ENCODE results near the gene CLCN6. TPM values are rescaled to one million over a fixed set of nuclear protein-coding genes. Genes with fewer than 3 reads are reported as not detected.

The CLCN6 gene
- total RNA-seq, 4 donors from 2014 or later = 14.6 to 31.5 (median 22.7) TPM

DNA sequence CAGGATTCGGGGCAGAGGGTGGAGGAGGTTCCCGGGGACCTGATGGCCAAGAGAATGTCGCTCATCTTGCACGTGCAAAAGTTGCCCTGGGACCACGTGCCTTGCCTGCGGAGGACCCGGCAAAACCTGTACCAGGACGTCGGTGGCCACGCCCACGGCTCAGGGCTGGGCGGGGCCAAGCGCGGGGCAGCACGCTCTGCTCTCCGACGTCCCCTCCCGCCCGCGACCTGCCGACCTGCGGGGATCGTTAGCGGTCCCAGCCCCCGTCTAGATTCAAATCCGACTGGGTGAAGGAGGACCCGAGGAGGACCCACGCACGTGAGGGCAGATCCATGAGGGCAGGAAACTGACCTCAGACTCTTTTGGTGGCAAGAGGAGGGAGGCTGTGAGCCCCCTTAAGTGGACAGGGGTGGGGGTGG lies 44.0 kb upstream of the CLCN6 start, which contains the start of gene C1orf167:
TSS of gene C1orf167 (plus strand) at position 206 of the 419 bp plus-strand sequence. CDS start 2,208 bp downstream, outside the sequence.
- intact Hi-C loops (cut with DNase I; ENCODE audit: low total_unique reads) = no loop called here
- H3K9me3 ChIP-seq = no peaks in the 10 kb centered on the region
- no peak for DNase-seq
- no peak within 1 kb of the TSS for H3K4me3 ChIP-seq
- no peaks in the 10 kb centered on the region for H3K36me3 ChIP-seq
- H3K4me1 ChIP-seq = no peaks in the 10 kb centered on the region
- H3K27me3 ChIP-seq = peaks cover 0 to 4% of the 10 kb centered on the region in 2 donors
- no peak within 1 kb of the TSS for H3K27ac ChIP-seq
- TF ChIP-seq, protein P1, sequence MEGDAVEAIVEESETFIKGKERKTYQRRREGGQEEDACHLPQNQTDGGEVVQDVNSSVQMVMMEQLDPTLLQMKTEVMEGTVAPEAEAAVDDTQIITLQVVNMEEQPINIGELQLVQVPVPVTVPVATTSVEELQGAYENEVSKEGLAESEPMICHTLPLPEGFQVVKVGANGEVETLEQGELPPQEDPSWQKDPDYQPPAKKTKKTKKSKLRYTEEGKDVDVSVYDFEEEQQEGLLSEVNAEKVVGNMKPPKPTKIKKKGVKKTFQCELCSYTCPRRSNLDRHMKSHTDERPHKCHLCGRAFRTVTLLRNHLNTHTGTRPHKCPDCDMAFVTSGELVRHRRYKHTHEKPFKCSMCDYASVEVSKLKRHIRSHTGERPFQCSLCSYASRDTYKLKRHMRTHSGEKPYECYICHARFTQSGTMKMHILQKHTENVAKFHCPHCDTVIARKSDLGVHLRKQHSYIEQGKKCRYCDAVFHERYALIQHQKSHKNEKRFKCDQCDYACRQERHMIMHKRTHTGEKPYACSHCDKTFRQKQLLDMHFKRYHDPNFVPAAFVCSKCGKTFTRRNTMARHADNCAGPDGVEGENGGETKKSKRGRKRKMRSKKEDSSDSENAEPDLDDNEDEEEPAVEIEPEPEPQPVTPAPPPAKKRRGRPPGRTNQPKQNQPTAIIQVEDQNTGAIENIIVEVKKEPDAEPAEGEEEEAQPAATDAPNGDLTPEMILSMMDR (IDR thresholded peaks at IDR 0.05) = no peak
- no peak for TF ChIP-seq POLR2A (IDR thresholded peaks at IDR 0.05)

DNA sequence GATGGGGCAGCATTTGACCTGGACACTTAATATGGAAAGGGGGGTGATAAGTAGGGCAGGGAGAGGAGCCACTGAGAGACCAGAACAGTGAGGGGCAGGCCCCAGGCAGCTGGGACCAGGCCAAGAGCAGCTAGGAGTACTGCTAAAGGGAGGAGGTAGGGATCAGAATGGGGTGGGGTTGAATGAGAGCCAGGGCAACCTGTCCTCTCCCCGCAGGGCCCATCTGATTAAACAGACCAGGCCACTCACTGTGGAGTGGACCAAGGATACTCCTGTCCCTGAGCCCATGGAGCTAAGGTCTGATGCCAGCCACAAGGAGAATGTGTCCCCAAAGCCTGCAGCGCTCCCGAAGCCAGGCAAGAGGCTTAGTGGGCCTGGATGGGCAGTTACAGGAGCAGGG lies 41.9 kb upstream of the CLCN6 start:
- peaks cover 0 to 4% of the 10 kb centered on the region in 2 donors for H3K27me3 ChIP-seq
- H3K9me3 ChIP-seq = no peaks in the 10 kb centered on the region
- H3K4me1 ChIP-seq = no peaks in the 10 kb centered on the region
- no peaks in the 10 kb centered on the region for H3K36me3 ChIP-seq
- H3K4me3 ChIP-seq = no peak overlapping the region
- H3K27ac ChIP-seq = no peak overlapping the region
- no peak for DNase-seq
- intact Hi-C loops (cut with DNase I; ENCODE audit: low total_unique reads) = no loop called here
- TF ChIP-seq, protein P1 (IDR thresholded peaks at IDR 0.05) = no peak
- TF ChIP-seq POLR2A (IDR thresholded peaks at IDR 0.05) = no peak

DNA sequence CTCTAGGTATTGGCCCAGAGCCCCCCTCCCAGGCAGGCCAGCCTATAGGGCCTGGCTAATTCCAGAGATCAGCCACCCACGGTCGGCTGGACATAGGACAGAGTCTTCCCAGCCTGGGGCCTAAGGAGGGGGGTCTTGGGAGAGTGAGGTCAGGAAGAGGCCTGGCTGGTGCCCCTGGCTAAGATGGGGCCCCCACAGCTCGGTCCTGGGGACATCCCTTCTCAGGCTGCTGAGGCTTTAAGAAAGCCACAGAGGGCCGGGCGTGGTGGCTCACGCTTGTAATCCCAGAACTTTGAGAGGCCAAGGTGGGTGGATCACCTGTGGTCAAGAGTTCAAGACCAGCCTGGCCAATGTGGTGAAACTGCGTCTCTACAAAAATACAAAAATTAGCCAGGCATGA lies 41.5 kb upstream of the CLCN6 start:
- intact Hi-C loops (cut with DNase I; ENCODE audit: low total_unique reads) = no loop called here
- DNase-seq = no peak
- H3K27me3 ChIP-seq = peaks cover 0 to 4% of the 10 kb centered on the region in 2 donors

DNA sequence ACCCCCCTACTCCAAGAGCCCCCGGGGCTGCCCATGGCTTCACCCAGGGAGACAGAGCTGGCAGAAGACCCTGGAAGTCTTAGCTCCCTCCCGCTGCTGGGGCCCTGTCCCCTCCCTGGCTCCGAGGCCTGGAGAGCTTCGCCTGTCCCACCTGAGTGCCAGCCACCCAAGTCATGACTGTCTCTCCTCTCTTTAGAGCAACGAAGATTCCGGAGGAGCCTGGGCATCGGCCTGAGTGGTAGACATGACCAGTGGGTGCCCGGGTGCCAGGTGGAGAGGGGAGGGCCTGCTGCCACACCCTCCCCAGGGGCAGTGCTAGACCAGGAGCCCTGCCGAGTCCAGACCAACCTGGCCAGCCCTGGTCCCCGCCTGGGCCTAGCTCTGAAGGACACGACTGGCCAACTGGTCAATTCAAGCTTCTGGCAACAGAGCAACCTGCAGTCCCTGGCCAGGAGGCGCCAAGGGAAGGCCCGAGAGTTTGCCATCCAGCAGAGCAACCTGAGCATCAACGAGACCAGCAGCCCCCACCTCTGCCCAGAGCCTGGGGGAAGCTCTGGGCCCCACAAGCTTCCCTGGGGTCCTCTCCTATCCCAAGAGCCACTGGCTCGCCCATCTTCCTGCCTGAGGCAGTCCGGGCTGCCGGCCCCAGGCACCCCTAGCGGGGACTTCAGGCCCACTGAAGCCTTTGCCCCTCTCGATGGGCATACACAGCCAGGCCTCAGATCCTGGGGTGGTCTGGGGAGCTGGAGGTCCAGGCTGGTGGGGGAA lies 40.1 kb upstream of the CLCN6 start:
- Histone ChIP-seq H3K27ac (no peak overlapping the region), H3K36me3 (no peaks in the 10 kb centered on the region), H3K27me3 (peaks cover 0 to 4% of the 10 kb centered on the region in 2 donors), H3K4me3 (no peak overlapping the region), H3K4me1 (no peaks in the 10 kb centered on the region), H3K9me3 (no peaks in the 10 kb centered on the region)
- TF ChIP-seq, protein P1 (IDR thresholded peaks at IDR 0.05) = no peak
- no peak for TF ChIP-seq POLR2A (IDR thresholded peaks at IDR 0.05)
- DNase-seq = no peak
- intact Hi-C loops (cut with DNase I; ENCODE audit: low total_unique reads) = no loop called here

More for the DNA sequence above, 41.5 kb upstream of the CLCN6 start:
- TF ChIP-seq POLR2A (IDR thresholded peaks at IDR 0.05) = no peak
- Histone ChIP-seq H3K27ac (no peak overlapping the region), H3K4me3 (no peak overlapping the region), H3K4me1 (no peaks in the 10 kb centered on the region), H3K9me3 (no peaks in the 10 kb centered on the region), H3K36me3 (no peaks in the 10 kb centered on the region)

DNA sequence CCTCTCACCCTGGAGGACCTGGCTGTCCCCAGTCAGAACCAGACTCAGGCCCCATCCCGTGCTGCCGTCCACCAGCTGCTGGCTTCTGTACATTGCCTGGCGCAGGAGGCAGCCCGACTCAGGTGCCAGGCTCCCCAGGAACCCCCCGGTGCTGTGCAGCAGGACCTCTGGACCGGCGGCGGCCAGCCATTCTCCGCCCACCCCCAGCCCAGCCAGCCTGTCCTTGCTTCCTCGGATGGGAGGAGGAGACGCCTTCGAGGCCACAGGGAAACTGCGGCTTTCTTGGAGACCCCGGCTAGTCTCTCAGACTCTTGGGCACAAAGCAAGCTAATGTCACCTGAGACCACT lies 39.6 kb upstream of the CLCN6 start:
- Histone ChIP-seq H3K36me3 (no peaks in the 10 kb centered on the region), H3K27me3 (peaks cover 0 to 4% of the 10 kb centered on the region in 2 donors), H3K4me3 (no peak overlapping the region), H3K4me1 (no peaks in the 10 kb centered on the region), H3K27ac (no peak overlapping the region), H3K9me3 (no peaks in the 10 kb centered on the region)
- TF ChIP-seq POLR2A (IDR thresholded peaks at IDR 0.05) = no peak
- TF ChIP-seq, protein P1 (IDR thresholded peaks at IDR 0.05) = no peak
- no peak for DNase-seq
- intact Hi-C loops (cut with DNase I; ENCODE audit: low total_unique reads) = no loop called here

Data from uterus (tissue), 4 donors.